DOHH2 (cell line): ENCODE measurements around the gene PLAAT2.
"Not testable (repeated sequence)": the region's sequence is repeated elsewhere in the genome, so short reads cannot be mapped to it uniquely, and the experiment has no call there.

Experiments
- EZH2phosphoT487 ChIP-seq: fragments of 200-600 bp; sonication (generic); IDR thresholded peaks from 2 replicates; pipeline ENCODE4 v1.6.1; 2017; ENCODE audit warnings: borderline replicate concordance, mild to moderate bottlenecking, antibody characterized with exemption, low read length, moderate library complexity, mixed read lengths
- TF ChIP-seq, protein P1 (sequence below): fragments of 200-600 bp; sonication (generic); IDR thresholded peaks from one replicate; pipeline ENCODE4 v1.5.1; 2014; ENCODE audit warnings: antibody characterized with exemption, mild to moderate bottlenecking, low read depth, low read length; ENCODE audit not compliant: poor library complexity, severe bottlenecking

DNA sequence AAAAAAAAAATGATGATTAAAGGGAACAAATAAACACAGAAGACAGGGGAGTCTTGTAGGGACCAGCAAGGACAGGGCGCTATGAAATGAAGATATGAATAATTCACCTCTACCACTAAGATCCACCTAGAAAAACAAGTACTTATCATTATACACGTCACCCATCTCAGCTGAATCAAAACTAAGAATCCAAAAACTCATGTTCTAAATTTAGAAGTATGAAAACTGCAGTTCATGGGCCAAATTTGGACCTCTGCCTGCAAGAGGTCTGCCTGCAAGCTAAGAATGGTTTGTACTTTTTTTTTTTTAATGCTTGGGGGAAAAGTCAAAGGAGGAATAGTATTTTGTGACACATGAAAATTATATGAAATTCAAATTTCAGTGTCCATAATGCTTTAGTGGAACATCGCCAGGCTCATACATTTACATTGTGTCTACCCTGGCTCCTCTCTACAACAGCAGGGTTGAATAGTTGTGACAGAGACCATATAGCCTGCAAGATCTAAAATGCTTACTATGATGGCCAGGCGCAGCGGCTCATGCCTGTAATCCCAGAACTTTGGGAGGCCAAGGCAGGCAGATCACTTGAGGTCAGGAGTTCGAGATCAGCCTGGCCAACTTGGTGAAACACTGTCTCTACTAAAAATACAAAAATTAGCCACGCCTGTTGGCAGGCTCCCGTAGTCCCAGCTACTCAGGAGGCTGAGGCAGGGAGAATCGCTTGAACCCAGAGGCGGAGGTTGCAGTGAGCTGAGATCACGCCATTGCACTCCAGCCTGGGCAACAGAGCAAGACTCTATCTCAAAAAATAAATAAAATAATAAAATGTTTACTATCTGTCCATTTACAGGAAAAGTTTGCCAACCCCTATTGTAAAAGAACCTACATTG is 39.4 kb upstream of the PLAAT2 start:
- TF ChIP-seq, protein P1, sequence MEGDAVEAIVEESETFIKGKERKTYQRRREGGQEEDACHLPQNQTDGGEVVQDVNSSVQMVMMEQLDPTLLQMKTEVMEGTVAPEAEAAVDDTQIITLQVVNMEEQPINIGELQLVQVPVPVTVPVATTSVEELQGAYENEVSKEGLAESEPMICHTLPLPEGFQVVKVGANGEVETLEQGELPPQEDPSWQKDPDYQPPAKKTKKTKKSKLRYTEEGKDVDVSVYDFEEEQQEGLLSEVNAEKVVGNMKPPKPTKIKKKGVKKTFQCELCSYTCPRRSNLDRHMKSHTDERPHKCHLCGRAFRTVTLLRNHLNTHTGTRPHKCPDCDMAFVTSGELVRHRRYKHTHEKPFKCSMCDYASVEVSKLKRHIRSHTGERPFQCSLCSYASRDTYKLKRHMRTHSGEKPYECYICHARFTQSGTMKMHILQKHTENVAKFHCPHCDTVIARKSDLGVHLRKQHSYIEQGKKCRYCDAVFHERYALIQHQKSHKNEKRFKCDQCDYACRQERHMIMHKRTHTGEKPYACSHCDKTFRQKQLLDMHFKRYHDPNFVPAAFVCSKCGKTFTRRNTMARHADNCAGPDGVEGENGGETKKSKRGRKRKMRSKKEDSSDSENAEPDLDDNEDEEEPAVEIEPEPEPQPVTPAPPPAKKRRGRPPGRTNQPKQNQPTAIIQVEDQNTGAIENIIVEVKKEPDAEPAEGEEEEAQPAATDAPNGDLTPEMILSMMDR = not testable (repeated sequence)
- not testable (repeated sequence) for TF ChIP-seq EZH2phosphoT487
